NCI-H1105 treated with DMSO at 0.1 percent for 48 hours (cell line): ENCODE measurements around the gene CPNE4.

ENCODE experiments used
- DNase-seq: peaks from one replicate; lab custom pipeline; 2025; lab: John Stamatoyannopoulos, UW

CPNE4 gene

GRCh38 chr3:131694376-131694775, 340.4 kb downstream of the CPNE4 start:
- no peak for DNase-seq

GRCh38 chr3:131692356-131692755, 342.5 kb downstream of the CPNE4 start:
- DNase-seq, result no peak

- DNase-seq, result no peak
Measured at GRCh38 chr3:131690800-131691199, 344.0 kb downstream of the CPNE4 start.

GRCh38 chr3:131688370-131688769, 346.4 kb downstream of the CPNE4 start:
- no peak for DNase-seq

GRCh38 chr3:131669600-131669999, 365.2 kb downstream of the CPNE4 start:
- no peak for DNase-seq

- DNase-seq, result no peak
Measured at GRCh38 chr3:131658771-131659170, 376.0 kb downstream of the CPNE4 start.

GRCh38 chr3:131658115-131658514, 376.7 kb downstream of the CPNE4 start:
- DNase-seq, result no peak

GRCh38 chr3:131655070-131655690, 379.6 kb downstream of the CPNE4 start:
- no peak for DNase-seq

- DNase-seq, result no peak
Measured at GRCh38 chr3:131645638-131646037, 389.2 kb downstream of the CPNE4 start.

GRCh38 chr3:131636266-131636775, 398.5 kb downstream of the CPNE4 start:
- DNase-seq, result no peak

GRCh38 chr3:131630807-131631206, 404.0 kb downstream of the CPNE4 start:
- no peak for DNase-seq

GRCh38 chr3:131630097-131630496, 404.7 kb downstream of the CPNE4 start:
- no peak for DNase-seq

GRCh38 chr3:131623431-131623830, 411.4 kb downstream of the CPNE4 start:
- DNase-seq, result no peak

GRCh38 chr3:131622726-131623125, 412.1 kb downstream of the CPNE4 start:
- no peak for DNase-seq

GRCh38 chr3:131620977-131621376, 413.8 kb downstream of the CPNE4 start:
- DNase-seq, result no peak

- DNase-seq, result peak; percentile 94
Measured at GRCh38 chr3:131619821-131620220, 415.0 kb downstream of the CPNE4 start.

GRCh38 chr3:131616719-131617118, 418.1 kb downstream of the CPNE4 start:
- no peak for DNase-seq

- DNase-seq, result no peak
Measured at GRCh38 chr3:131612745-131613144, 422.1 kb downstream of the CPNE4 start.

- DNase-seq, result no peak
Measured at GRCh38 chr3:131610174-131610573, 424.6 kb downstream of the CPNE4 start.

- no peak for DNase-seq
Measured at GRCh38 chr3:131608741-131609140, 426.1 kb downstream of the CPNE4 start.

GRCh38 chr3:131608296-131608695, 426.5 kb downstream of the CPNE4 start:
- no peak for DNase-seq

- DNase-seq, result no peak
Measured at GRCh38 chr3:131605916-131606315, 428.9 kb downstream of the CPNE4 start.

- DNase-seq, result peak; percentile 13
Measured at GRCh38 chr3:131602011-131602779, 432.6 kb downstream of the CPNE4 start.
